Stomach (tissue), 9 donors: ENCODE results near the gene KDM6A. TPM values are rescaled to one million over a fixed set of nuclear protein-coding genes. Genes with fewer than 3 reads are reported as not detected.
"Not testable (repeated sequence)": the region's sequence is repeated elsewhere in the genome, so short reads cannot be mapped to it uniquely, and the experiment has no call there.

Source experiments
- DNase-seq, 2 donors: peaks; one replicate each; pipeline versions ENCODE4 v3.0.0 to v3.0.0-alpha.2; 2013 to 2019
- H3K27ac ChIP-seq, 5 donors: fragments of 200-600 bp in 4 of 5; sonication (generic) in 4 of 5; one replicate each; pipeline ENCODE4 v1.5.1; 2013 to 2019; ENCODE audit warnings: mild to moderate bottlenecking in 1 of 5, moderate library complexity in 1 of 5
- H3K27me3 ChIP-seq, 3 donors: fragments of 200-600 bp; sonication (generic); one replicate each; pipeline ENCODE4 v1.5.1; 2017 to 2019; ENCODE audit warnings: mixed run types in 1 of 3
- H3K36me3 ChIP-seq, 4 donors: fragments of 200-600 bp; sonication (generic); 1 replicate in 3 of 4; 2 replicates in 1 of 4; pipeline ENCODE4 v1.5.1; 2016 to 2019
- H3K4me1 ChIP-seq, 4 donors: fragments of 200-600 bp; sonication (generic); one replicate each; pipeline ENCODE4 v1.5.1; 2016 to 2019
- H3K4me3 ChIP-seq, 4 donors: fragments of 200-600 bp; sonication (generic) in 3 of 4; one replicate each; pipeline ENCODE4 v1.5.1; 2016 to 2019; ENCODE audit warnings: mild to moderate bottlenecking in 1 of 4
- H3K9me3 ChIP-seq, 4 donors: fragments of 200-600 bp; sonication (generic); one replicate each; pipeline ENCODE4 v1.5.1; 2016 to 2019
- CTCF ChIP-seq, 7 experiments: fragments of 450-650 bp in 4 of 7; fragments of 200-600 bp in 3 of 7; sonication (generic) in 3 of 7; IDR thresholded peaks; one replicate each; pipeline ENCODE4 v1.5.1; 2016 to 2019; ENCODE audit warnings: antibody characterized with exemption in 7 of 7, control low read depth in 2 of 7, mild to moderate bottlenecking in 1 of 7
- EP300 ChIP-seq: sonication (generic); formaldehyde crosslinking; IDR thresholded peaks from one replicate; pipeline ENCODE4 v1.6.1; 2017; ENCODE audit warnings: antibody characterized with exemption
- POLR2A ChIP-seq, 4 donors: fragments of 450-650 bp; IDR thresholded peaks; one replicate each; pipeline ENCODE4 v1.6.1; 2016; ENCODE audit warnings: antibody characterized with exemption in 4 of 4, control low read depth in 2 of 4, mild to moderate bottlenecking in 1 of 4, moderate library complexity in 1 of 4
- POLR2AphosphoS5 ChIP-seq, 3 donors: sonication (generic); formaldehyde crosslinking; IDR thresholded peaks; one replicate each; pipeline ENCODE4 v1.6.1; 2016; ENCODE audit warnings: antibody characterized with exemption in 3 of 3
- WGBS, 5 donors: extraction: QIAGEN DNeasy Blood & Tissue Kit in 3 of 5; methylation state at CpG; one replicate each; pipeline versions ENCODE4 v1.1.5 to v1.1.7; 2013 to 2018; 5-methylcytosine and 5-hydroxymethylcytosine counted together
- intact Hi-C: fragments of 100-400 bp; cut with DNase I; formaldehyde crosslinking; loops from one replicate; pipeline ENCODE4 v1.15.1; 2023; ENCODE audit warnings: low total_unique reads
- polyA plus RNA-seq, 3 donors: library from polyadenylated mRNA; stranded (reverse); fragments of 200-250 nt; gene quantifications; one replicate each; pipeline ENCODE4 v1.2.3, GENCODE V29; 2013
- total RNA-seq, 5 donors: library from RNA; depleted of rRNA; stranded (reverse); fragments of >200 nt; gene quantifications; one replicate each; pipeline versions ENCODE4 v1.1.0 to v1.2.3, GENCODE V29; 2014 to 2016
- donor health status: healthy with polysubstance abuse.
- donor health status: Bipolar disorder and iron deficiency.
- donor health status: healthy.

The KDM6A gene
- total and polyA plus RNA-seq, 8 donors, result 7.0 to 105 (median 47.3) TPM

- WGBS, 5 donors, result 80 to 95% (median 88%) methylated on average over 1 of the region's 1 CpG
- TF ChIP-seq EP300 (no peak), CTCF (IDR thresholded peaks at IDR 0.05) (no peak), POLR2A (IDR thresholded peaks at IDR 0.05) (no peak), POLR2AphosphoS5 (IDR thresholded peaks at IDR 0.05) (no peak)
- intact Hi-C loops, result no loop called here
- Histone ChIP-seq H3K27ac (no peak overlapping the region), H3K27me3 (no peaks in the 10 kb centered on the region), H3K36me3 (peaks cover 0 to 4% (median 2%) of the 10 kb centered on the region in 4 donors), H3K4me3 (no peak overlapping the region), H3K9me3 (no peaks in the 10 kb centered on the region), H3K4me1 (no peaks in the 10 kb centered on the region)
- no peak for DNase-seq
Measured at GRCh38 chrX:45046417-45046816, 173.4 kb downstream of the KDM6A start.

GRCh38 chrX:45050558-45050957, 177.6 kb downstream of the KDM6A start:
- Histone ChIP-seq H3K4me1 (no peaks in the 10 kb centered on the region), H3K27ac (no peak overlapping the region), H3K4me3 (no peak overlapping the region), H3K27me3 (no peaks in the 10 kb centered on the region), H3K9me3 (no peaks in the 10 kb centered on the region), H3K36me3 (peaks cover 0 to 29% (median 6%) of the 10 kb centered on the region in 4 donors)
- TF ChIP-seq POLR2A (IDR thresholded peaks at IDR 0.05) (no peak), POLR2AphosphoS5 (IDR thresholded peaks at IDR 0.05) (no peak), CTCF (IDR thresholded peaks at IDR 0.05) (no peak), EP300 (no peak)
- intact Hi-C loops, result no loop called here
- no peak for DNase-seq

GRCh38 chrX:45056428-45057145, 183.6 kb downstream of the KDM6A start:
- H3K4me1 ChIP-seq, result peaks cover 0 to 14% (median 0%) of the 10 kb centered on the region in 4 donors
- WGBS, 5 donors, result 75 to 91% (median 81%) methylated on average over 2 of the region's 2 CpGs
- no peaks in the 10 kb centered on the region for H3K27me3 ChIP-seq
- no peak overlapping the region for H3K27ac ChIP-seq
- no peaks in the 10 kb centered on the region for H3K9me3 ChIP-seq
- TF ChIP-seq POLR2AphosphoS5 (IDR thresholded peaks at IDR 0.05) (no peak), EP300 (no peak), POLR2A (IDR thresholded peaks at IDR 0.05) (no peak), CTCF (IDR thresholded peaks at IDR 0.05) (no peak)
- intact Hi-C loops, result no loop called here
- peaks cover 0 to 49% (median 23%) of the 10 kb centered on the region in 4 donors for H3K36me3 ChIP-seq
- DNase-seq, result no peak
- H3K4me3 ChIP-seq, result no peak overlapping the region

- WGBS, 5 donors, result 45 to 79% (median 63%) methylated on average over 2 of the region's 2 CpGs
Measured at GRCh38 chrX:45059906-45060305, 186.9 kb downstream of the KDM6A start.

More at GRCh38 chrX:45059906-45060305, 186.9 kb downstream of the KDM6A start:
- intact Hi-C loops, DNase-seq, H3K4me3 ChIP-seq, H3K27me3 ChIP-seq, H3K27ac ChIP-seq, H3K9me3 ChIP-seq: not testable (repeated sequence)
- Histone ChIP-seq H3K4me1 (peaks cover 0 to 14% (median 0%) of the 10 kb centered on the region in 4 donors), H3K36me3 (peaks cover 0 to 60% (median 39%) of the 10 kb centered on the region in 4 donors)
